Hematopoietic multipotent progenitor cell (in vitro differentiated cells): ENCODE measurements around the gene RAB43. TPM values are rescaled to one million over a fixed set of nuclear protein-coding genes. Genes with fewer than 3 reads are reported as not detected.

Experiments used
- DNase-seq, 3 donors: peaks; one replicate each; pipeline ENCODE4 v3.0.0-alpha.2; 2011 to 2015; ENCODE audit warnings: low read depth in 2 of 3, low spot score in 2 of 3
- total RNA-seq: library from RNA; depleted of rRNA; stranded (reverse); fragments of >200 nt; gene quantifications from one replicate; pipeline ENCODE4 v1.2.3, GENCODE V29; 2012

The RAB43 gene
- total RNA-seq, 1 donor: 18.9 TPM

DNA sequence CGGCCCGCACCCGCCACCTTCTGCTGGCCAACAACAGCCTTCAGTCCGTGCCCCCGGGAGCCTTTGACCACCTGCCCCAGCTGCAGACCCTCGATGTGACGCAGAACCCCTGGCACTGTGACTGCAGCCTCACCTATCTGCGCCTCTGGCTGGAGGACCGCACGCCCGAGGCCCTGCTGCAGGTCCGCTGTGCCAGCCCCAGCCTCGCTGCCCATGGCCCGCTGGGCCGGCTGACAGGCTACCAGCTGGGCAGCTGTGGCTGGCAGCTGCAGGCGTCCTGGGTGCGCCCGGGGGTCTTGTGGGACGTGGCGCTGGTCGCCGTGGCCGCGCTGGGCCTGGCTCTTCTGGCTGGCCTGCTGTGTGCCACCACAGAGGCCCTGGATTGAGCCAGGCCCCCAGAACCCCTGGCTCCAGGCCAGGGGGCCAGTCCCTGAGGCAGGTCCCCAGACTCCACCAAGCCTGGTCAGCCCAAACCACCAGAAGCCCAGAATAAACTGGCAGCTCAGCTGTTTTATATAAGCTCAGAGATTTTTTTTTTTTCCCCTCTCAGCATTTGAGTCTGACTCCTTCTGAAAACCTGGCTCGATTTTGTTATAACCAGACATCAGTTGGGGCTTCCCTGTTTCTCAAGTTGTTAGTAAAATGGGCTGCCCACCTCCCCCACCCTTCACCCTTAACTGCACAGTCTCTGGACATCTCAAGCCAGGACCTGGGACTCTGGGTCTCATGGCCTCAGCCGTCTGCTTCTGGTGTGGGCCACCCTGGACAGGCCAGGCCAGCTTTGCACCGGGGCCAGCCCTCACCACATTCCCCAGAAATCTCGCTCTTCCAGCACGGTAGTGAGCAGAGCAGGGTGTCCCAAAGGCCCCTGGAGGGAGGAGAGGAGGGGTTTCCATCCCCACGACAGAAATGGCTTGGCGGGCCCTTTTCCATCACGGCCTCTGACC lies 59.4 kb downstream of the RAB43 start:
- DNase-seq: no peak

DNA sequence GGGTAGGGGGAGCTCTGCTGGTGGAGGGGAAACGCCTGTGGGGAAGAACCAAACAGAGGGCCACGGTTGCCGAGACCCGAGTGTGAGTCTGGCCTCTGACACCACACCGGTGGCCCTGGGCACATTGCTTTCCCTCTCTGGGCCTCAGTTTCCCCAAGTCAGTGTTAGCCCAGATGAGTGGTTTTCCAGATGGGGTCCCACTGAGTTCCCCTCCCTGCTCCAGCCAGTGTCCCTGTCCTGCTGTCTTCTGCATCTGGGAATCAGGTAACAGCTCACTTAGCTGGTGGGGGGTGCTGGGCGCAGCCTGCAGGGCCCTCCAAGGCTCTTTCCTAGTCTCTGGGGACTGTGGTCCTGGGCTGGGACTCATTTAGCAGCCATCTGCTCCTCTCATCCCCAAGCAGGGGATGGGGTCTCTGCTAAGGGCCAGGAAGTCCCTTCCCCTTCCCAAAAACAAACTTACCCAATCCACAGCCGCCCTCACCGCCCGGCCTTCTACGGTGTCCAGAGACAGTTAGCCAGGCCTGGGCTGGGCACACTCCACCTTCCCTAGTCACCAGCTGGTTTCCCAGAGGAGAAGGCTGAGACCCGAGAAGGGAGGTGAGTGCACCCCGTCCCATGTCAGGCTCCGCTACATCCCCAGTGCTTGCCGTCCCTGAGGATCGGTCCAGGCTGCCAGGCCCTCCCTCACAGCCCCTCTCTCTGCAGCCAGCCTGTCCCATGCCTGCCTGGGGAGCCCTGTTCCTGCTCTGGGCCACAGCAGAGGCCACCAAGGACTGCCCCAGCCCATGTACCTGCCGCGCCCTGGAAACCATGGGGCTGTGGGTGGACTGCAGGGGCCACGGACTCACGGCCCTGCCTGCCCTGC lies 60.3 kb downstream of the RAB43 start:
- DNase-seq: no peak

DNA sequence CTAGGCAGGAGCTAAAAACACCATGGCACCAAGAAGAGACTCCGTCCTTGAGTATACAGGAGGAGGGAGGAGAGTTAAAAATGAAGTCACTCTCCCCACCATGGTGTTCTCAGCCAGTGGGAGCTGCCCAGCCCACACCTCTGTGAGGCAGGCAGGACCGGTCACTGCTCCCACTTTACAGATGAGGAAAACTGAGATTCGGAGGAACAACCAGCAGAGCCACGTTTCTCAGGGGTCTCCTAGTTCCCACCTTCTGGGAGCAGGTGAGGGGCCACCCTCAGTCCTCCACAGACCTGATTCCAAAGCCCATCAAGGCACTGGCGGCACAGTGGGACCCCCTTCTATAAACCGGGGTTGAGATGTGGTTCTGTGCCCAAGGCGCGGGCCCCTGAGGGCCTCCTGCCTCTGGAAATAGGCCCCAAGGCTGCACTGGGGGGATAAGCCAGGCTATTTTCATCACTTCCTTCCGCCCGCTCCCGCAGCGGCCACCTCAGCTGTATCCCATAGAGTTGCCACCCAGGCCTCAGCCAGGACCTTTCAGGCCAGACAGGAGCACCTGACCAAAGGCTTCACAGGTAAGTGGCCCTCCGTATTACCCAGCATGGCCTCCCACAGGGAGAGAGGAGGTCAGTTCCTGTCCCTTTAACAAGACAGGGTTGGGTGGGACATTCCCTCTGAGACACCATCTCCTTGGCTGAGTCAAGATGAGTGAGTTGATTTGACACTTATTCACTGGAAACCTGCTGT lies 61.2 kb downstream of the RAB43 start, which contains the start of gene GP9:
GP9 (plus strand) TSS at position 504 of the 747 bp plus-strand sequence. CDS start 961 bp downstream, outside the sequence.
- DNase-seq: peak in 2 of 3 donors; percentile 49 to 72

DNA sequence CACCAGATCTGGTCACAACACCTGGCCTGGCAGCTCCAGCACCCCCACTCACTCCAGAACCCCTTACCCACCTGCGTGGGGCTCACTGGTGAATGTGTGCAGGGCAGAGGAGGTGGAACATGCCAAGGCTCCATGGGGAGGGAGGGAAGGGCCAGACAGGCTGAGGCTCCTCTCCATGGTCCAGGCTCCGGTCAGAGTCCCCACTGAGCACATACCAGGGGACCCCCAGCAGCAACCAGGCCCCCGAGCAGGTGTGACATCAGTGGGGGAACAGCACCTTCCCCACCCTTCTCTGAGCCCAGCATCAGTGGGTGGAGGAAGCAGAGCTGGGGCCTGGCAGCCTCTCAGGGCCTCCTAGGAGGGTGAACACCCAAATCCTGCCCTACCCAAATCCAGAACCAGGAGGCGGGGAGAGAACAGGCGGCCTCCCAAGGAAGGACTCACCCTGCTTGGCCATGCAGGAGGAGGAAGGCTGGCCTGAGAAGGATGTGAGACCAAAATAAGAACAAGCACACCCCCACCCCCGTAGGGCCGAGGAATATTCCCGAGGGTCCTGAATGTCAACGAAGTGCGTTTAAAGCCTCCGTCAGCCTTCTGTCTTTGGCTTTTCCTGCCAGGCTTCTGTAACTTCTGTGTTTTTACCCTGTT lies 62.2 kb downstream of the RAB43 start:
- no peak for DNase-seq

DNA sequence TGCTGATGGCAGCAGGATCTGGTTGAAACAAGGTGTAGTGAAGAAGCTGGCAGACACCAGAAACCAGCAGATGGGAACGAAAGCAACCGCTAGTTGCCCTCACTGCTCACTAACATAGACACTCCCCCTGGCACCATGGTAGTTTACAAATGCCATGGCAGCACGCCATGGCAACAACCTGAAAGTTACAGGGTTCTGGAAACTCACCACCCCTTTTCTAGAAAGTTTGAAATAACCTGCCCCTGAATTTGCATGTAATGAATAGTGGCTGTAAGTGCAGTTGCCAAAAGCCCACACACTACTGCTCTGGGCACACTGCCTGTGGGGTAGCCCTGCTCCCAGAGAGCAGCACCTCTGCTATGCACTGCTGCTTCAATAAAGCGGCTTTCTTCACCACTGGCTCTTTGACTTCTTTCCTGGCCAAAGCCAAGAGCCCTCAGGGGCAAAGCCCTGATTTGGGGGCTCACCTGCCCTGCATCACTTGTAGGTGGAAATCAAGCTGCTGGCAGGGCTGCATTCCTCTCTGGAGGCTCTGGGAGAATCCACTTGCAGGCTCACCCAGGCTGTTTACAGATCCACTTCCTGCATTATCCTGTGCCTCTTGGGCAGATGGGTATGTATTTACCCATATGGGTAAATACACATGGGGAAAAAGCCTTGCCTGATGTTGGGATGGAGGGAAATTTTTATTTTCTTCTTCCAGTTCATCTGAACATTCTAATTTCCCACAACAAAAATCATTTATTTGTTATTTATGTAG lies 63.0 kb downstream of the RAB43 start:
- peak in 2 of 3 donors; percentile 42 to 70 for DNase-seq

DNA sequence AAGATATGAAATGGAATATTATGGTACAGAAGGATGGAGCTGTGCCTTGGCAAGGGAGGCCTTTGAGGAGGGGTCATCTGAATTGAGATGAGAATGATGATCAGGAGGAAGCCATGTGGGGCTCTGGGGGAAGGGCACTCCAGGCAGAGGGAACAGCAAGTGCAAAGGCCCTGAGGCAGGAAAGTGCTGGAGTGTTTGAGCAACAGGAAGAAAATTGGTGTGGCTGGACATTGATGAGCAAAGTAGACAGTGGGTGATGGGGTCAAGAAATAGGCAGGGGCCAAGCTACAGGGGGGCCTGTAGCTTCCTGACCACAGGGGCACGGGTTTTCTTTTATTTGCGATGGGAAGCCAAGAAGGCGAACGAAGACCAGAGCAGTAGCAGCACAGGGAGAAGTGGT lies 64.4 kb downstream of the RAB43 start:
- no peak for DNase-seq

DNA sequence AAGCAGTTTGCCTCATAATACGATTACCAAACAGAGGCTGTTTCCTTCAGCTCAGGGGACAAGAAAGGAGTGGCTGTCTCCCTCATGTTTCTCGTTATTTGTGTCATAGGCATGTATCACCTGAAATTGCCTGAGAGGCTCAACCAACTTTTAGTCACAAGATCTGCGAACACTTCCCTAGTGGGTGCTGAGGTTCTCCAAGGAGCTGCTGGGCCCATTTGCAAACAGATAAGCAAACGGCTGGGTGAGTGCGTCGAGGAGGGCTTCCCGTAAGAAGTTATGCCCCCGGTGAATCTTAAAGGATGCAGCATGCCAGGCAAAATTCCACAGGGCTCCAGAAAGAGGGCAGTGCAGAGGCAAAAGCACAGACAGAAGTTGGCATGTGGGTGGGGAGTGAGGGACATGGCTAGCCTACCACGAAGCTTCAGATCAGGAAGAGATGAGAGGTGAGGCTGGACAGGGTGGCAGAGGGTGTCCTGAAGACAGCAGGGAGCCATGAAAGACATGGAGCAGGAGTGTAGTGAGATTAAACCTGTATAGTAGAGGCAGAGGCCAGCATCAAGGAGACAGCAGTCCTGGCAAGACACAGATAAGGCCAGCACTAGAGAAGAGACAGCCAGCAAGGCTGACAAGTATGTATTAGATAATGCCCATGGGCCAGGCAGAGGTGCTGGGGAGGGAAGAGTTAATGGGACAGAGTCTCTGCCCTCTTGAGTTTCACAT lies 65.0 kb downstream of the RAB43 start:
- DNase-seq: no peak

DNA sequence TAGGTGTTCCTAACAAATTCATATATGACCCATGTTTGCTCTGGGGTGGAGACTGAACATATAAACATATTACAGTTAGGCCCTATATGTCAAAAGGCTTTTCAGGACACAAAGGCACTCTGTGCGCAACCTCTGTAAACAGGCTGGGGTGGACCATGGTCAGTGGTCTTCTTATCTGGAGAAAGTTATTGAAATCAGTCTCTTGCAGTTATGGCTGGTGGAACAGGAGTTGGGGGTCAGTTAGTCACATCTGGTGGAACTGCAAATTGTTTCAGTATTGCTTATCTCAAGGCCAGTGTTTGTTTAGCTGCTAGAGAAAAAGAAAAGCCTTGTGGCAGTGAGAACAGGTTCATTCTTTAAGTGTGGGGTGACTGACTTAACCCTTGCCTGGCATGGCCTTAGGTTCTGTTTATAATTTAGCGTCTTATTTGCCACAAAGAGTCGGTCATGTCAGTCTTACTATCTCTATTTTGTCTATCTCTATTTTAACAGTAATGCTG lies 66.9 kb downstream of the RAB43 start:
- DNase-seq: no peak

DNA sequence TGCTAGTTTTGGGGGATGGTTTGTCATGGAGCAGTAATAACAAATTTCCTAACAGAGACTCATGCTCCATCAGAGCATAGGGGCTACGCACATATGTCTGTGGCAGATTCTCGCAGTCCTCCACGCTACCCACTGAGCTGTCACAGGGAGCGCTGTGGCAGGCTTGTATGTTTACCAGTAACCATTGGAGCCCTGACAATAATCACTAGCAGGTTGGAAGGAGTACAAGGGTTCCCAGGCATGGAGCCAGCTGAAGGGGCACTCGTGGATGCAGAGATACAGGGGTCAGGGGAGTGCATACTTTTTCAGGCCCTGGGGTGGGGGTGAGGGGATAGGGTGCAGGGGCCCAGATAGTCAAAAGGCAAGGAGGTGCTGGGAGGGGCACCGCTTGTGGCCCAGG lies 68.9 kb downstream of the RAB43 start:
- no peak for DNase-seq

DNA sequence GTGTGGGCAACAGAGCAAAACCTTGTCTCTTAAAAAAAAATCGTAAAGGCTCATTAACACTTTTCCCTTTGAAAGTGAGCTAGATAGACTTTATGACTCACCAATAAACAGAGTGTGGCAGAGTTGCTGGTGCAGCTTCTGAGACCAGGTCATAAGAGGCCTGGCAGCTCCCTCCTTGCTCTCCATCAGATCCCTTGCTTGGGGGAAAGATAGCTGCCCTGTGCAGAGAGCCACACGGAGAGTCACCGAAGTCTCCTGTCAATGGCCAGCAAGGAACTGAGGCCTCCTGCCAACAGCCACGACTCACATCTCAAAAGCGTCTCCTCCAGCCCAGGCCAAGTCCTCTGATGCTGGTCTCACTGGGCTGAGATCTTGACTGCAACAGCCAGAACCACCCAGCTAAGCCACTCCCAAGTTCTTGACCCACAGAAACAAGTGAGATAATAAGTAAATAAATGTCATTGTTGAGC lies 69.7 kb downstream of the RAB43 start:
- no peak for DNase-seq

DNA sequence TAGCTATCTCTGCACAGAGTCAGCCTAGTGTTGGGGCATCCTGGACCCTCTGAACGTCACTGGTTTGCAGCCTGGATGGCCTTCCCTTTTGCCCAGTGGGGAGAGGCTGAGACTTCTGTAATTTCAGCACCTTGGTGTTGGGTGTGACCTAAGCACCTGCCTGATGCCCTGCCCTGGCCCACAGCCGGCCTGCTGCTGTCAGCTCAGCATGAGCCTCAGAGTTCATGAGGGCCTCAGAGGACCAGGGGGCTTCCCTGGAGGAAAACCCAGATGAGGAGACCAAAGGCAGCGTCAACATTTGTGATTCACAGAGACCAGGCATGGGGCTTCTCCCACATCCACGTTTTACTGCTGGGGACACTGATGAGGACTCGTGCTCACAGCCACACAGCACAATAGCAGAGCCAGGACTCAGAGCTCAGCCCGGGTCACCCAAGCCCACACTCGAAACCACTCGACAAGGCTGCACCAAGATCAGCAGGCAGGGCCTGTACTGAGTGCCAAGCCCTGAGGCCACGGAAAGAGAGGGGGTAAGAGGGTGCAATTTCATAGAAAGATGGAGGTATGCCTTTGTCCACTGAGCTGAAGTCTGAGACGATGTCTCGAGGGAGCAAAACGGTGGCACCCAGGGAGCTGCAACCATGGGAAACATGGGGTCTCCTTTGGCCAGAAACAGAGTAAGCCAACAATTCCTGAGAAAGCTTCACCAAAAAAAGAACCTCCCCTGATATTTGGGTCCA lies 70.9 kb downstream of the RAB43 start:
- DNase-seq: no peak

DNA sequence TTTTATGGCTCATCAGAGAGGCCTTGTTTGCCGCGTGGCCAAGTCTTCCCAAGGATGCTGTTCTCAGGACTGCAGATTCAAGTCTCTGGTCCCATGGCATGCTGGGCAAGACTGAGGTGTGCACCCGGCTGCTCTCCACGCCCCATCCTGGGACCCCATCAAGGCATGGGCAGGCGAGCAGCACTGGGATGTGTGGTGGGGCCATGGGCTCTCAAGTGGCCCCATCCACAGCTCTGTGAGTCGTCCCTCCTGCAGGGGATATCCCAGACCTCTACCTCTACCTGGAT lies 74.1 kb downstream of the RAB43 start:
- no peak for DNase-seq

DNA sequence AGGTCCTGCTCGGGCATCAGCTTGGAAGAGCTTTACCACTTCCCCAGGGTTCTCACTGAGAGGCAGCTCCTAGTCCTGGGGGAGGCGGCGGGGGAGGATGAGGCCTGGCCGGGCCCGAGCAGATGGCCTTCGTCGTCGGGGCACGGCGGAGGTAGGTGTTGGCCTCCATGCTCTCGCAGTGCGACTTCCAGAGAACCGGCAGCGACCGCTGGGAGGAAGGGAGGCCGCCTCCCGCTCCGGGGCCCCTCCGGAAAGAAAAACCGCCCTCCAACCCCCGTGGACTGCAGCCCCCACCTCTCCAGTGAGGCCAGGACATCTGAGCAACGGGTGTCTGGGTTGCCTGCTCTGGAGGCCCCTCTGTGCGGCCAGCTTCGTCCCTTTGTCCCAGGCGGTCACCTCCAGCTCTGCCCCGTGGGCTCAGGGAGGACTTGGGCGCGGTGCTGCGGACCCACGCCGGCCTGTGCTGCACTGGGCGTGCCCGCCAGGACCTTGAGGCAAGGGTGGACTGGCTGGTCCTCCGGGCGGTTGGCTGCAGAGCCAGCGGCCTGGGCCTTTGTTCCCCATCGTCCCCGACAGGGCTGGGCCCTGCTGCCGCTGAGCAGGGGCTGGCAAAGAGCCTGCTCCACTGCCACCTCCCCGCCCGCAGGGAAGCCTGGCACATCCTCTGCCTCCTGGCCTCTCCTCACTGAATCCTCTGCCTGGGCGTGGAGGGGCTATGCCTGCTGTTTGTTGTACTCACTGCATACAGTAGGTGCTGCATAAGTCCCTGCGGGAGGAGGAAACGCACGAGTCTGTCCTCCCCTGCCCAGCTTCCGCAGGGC lies 74.7 kb downstream of the RAB43 start:
- DNase-seq: no peak

DNA sequence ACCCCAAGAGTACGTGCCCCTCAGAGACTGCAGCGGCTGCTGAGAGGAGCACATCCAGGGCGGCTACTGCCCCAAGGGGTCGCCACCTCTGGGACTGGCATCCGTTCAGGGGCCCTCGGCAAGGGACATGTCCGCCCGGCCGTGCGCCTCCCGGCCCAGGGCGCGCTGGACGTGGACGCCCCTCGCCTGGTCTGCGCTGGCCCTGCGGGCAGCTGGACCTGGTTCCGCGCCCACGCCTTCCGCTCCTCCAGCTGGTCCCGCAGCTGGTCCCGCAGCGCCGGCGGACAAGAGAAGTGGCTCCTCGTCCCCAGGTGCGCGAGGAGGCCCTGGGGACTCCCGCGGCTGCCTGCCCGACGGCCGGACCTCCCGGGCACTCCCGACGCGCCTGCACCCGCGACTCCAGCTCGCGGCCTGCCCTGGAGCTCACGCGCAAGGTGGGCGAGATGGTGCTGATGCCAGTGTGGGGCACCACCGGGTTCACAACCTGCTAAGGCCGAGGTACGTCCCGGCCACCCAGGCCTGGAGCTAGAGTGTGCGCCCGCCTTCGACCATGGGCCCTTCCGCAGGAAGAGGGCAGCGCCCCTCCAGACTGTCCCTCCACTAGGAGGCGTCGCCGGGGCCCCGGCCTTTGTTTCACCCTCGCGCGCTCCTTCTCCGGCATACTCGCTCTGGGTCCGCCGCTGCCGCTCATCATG lies 75.4 kb downstream of the RAB43 start:
- DNase-seq: no peak

DNA sequence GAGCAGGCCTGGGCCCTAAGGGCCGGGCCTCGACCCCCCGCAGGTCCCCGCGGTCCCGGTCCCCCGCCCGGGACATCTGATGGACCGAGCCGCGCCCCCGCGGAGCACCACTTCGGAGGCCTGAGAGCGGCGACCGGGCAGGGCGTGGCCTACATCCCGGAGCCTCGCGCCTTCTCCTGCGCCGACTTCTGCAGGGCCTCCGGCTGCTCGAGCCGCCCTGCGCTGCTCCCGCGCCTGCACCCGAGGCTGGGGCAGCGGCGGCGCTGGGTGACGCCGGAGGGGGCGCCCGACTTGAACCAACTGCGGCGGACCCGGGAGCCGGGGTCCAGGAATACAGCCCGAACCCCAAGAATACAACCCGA lies 75.9 kb downstream of the RAB43 start:
- DNase-seq: no peak

DNA sequence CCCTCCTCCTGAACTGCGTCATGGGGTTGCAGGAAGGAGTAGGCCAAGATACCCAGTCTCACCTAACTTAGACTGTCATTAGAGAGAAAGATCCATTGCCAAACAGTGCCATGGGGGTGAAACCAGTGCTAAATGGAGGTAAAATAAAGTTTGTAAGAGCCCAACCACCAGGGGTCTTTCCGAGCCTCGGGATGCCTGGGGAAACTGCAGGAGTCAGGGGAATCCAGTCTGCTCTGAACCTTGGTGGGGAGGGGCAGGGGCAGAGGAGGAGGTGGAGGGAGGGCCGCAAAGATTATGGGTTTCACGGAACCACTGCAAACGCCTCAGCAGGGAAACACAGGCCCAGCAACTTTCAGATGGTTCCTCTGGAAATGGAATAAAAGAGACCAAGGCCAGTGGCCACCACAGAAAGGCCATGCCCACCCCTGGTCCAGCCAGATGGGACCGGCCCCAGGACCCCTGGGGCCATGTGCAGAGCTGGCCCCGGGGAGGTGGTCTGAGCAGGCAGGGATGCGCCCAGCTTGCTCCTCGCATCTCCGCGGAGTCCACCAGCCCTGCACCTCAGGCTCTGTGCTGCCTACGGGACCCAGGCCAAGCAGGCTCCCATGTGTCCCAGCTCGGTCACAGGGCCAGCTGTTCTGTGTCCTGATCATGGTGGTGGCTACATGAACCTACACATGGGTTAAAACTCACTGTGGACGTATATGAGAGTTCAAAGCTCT lies 80.9 kb downstream of the RAB43 start:
- no peak for DNase-seq
